Measurements from ENCODE around the gene FAM117A.

The FAM117A gene

DNA sequence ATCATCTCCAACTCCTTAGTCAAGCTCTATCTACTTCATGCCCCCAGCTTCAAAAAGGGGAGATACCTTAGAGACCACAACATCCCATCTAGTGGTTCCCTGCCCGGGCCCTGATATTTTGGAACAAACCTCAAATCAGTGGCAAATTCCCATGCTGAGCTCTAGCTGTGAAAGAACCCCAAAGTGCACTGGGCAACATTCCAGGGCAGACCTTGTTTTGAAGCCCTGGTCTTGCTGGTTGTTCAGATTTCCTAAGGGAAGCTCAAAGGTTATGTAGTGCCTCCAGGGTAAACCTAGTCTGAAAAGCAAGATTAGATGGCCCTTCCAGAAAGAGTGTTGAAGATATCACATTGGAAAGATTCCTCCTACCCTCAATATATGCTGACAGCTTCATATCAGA lies 16.3 kb downstream of the FAM117A start:
- no peak overlapping the region for H3K27ac ChIP-seq (ENCODE audit: low read length)
- no peak overlapping the region for H3K4me3 ChIP-seq (ENCODE audit: low read length)
- H3K9me3 ChIP-seq (ENCODE audit: control insufficient read depth, low read depth, low read length), result no peaks in the 10 kb centered on the region
- no peaks in the 10 kb centered on the region for H3K27me3 ChIP-seq (ENCODE audit: control insufficient read depth, insufficient read depth, low read length)
- no peak overlapping the region for H3K9ac ChIP-seq (ENCODE audit: low read length)
- H3K4me1 ChIP-seq (ENCODE audit: control insufficient read depth, low read depth, low read length), result no peaks in the 10 kb centered on the region
- peaks cover 11% of the 10 kb centered on the region for H3K36me3 ChIP-seq (ENCODE audit: control insufficient read depth, low read depth, low read length)

- Histone ChIP-seq H3K9me3 (ENCODE audit: control insufficient read depth, low read depth, low read length) (no peaks in the 10 kb centered on the region), H3K27me3 (ENCODE audit: control insufficient read depth, insufficient read depth, low read length) (no peaks in the 10 kb centered on the region), H3K36me3 (ENCODE audit: control insufficient read depth, low read depth, low read length) (peaks cover 11% of the 10 kb centered on the region), H3K4me1 (ENCODE audit: control insufficient read depth, low read depth, low read length) (no peaks in the 10 kb centered on the region), H3K9ac (ENCODE audit: low read length) (no peak overlapping the region), H3K4me3 (ENCODE audit: low read length) (no peak overlapping the region), H3K27ac (ENCODE audit: low read length) (no peak overlapping the region)
Measured at GRCh38 chr17:49746791-49747490, 17.0 kb downstream of the FAM117A start.

GRCh38 chr17:49745175-49746139 lies 18.5 kb downstream of the FAM117A start:
- no peak overlapping the region for H3K9ac ChIP-seq (ENCODE audit: low read length)

DNA sequence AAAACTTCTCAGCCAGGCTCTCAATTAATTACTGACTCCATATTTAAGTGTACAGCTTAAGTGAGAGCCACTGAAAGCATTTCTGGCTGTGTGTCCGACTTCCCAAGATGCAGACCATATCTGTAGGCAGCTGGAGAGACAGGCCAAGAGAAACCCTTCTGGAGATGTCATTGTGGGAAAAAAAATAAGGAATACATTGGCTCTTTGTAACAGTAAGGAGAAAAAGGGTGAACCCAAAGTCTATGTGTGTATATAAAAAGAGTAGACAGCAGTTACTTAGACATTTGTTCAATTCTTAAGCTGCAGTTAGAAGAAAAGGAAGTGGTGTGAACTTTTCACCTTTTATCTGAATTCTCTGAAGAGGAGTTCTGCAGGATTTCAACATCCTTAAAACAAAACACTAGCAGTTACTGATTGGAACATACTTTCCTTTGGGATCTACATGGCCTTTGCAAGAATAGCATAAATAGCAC lies 21.7 kb downstream of the FAM117A start:
- Histone ChIP-seq H3K36me3 (ENCODE audit: control insufficient read depth, low read depth, low read length) (no peaks in the 10 kb centered on the region), H3K4me3 (ENCODE audit: low read length) (no peak overlapping the region), H3K9ac (ENCODE audit: low read length) (no peak overlapping the region), H3K9me3 (ENCODE audit: control insufficient read depth, low read depth, low read length) (no peaks in the 10 kb centered on the region), H3K27ac (ENCODE audit: low read length) (no peak overlapping the region), H3K4me1 (ENCODE audit: control insufficient read depth, low read depth, low read length) (no peaks in the 10 kb centered on the region), H3K27me3 (ENCODE audit: control insufficient read depth, insufficient read depth, low read length) (no peaks in the 10 kb centered on the region)

More at GRCh38 chr17:49745175-49746139, 18.5 kb downstream of the FAM117A start:
- H3K36me3 ChIP-seq (ENCODE audit: control insufficient read depth, low read depth, low read length), result peaks cover 11% of the 10 kb centered on the region
- no peaks in the 10 kb centered on the region for H3K4me1 ChIP-seq (ENCODE audit: control insufficient read depth, low read depth, low read length)
- no peak overlapping the region for H3K4me3 ChIP-seq (ENCODE audit: low read length)
- H3K27ac ChIP-seq (ENCODE audit: low read length), result no peak overlapping the region
- H3K9me3 ChIP-seq (ENCODE audit: control insufficient read depth, low read depth, low read length), result no peaks in the 10 kb centered on the region
- no peaks in the 10 kb centered on the region for H3K27me3 ChIP-seq (ENCODE audit: control insufficient read depth, insufficient read depth, low read length)

DNA sequence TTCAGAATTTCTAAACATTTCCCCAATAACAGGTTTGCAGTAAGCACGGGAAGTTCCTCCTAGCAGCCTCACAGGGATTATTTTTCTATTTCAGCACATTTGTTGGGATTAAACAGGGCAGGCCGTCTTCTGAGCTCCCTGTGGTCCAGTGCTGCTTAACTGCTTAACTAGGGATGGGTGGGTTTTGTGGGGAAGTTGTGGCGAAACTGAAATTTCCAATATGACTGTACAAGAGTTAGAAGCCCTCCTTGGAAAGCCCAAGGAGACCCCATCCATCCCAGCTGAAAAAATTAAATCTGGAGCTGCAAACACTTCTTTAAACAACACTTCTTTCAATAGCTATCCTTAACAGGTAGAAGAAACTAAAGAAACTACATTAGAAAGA lies 22.2 kb downstream of the FAM117A start:
- no peaks in the 10 kb centered on the region for H3K27me3 ChIP-seq (ENCODE audit: control insufficient read depth, insufficient read depth, low read length)
- H3K4me1 ChIP-seq (ENCODE audit: control insufficient read depth, low read depth, low read length), result no peaks in the 10 kb centered on the region
- H3K27ac ChIP-seq (ENCODE audit: low read length), result no peak overlapping the region
- no peaks in the 10 kb centered on the region for H3K9me3 ChIP-seq (ENCODE audit: control insufficient read depth, low read depth, low read length)
- no peaks in the 10 kb centered on the region for H3K36me3 ChIP-seq (ENCODE audit: control insufficient read depth, low read depth, low read length)
- no peak overlapping the region for H3K9ac ChIP-seq (ENCODE audit: low read length)
- H3K4me3 ChIP-seq (ENCODE audit: low read length), result no peak overlapping the region

GRCh38 chr17:49741009-49741691 lies 22.8 kb downstream of the FAM117A start:
- no peak overlapping the region for H3K27ac ChIP-seq (ENCODE audit: low read length)
- no peaks in the 10 kb centered on the region for H3K27me3 ChIP-seq (ENCODE audit: control insufficient read depth, insufficient read depth, low read length)
- no peaks in the 10 kb centered on the region for H3K9me3 ChIP-seq (ENCODE audit: control insufficient read depth, low read depth, low read length)
- no peaks in the 10 kb centered on the region for H3K4me1 ChIP-seq (ENCODE audit: control insufficient read depth, low read depth, low read length)
- no peak overlapping the region for H3K9ac ChIP-seq (ENCODE audit: low read length)
- H3K36me3 ChIP-seq (ENCODE audit: control insufficient read depth, low read depth, low read length), result no peaks in the 10 kb centered on the region
- H3K4me3 ChIP-seq (ENCODE audit: low read length), result no peak overlapping the region

GRCh38 chr17:49739641-49740271 lies 24.2 kb downstream of the FAM117A start:
- H3K4me3 ChIP-seq (ENCODE audit: low read length), result no peak overlapping the region
- H3K36me3 ChIP-seq (ENCODE audit: control insufficient read depth, low read depth, low read length), result no peaks in the 10 kb centered on the region
- no peaks in the 10 kb centered on the region for H3K27me3 ChIP-seq (ENCODE audit: control insufficient read depth, insufficient read depth, low read length)
- no peaks in the 10 kb centered on the region for H3K9me3 ChIP-seq (ENCODE audit: control insufficient read depth, low read depth, low read length)
- H3K4me1 ChIP-seq (ENCODE audit: control insufficient read depth, low read depth, low read length), result no peaks in the 10 kb centered on the region
- H3K9ac ChIP-seq (ENCODE audit: low read length), result no peak overlapping the region
- no peak overlapping the region for H3K27ac ChIP-seq (ENCODE audit: low read length)

DNA sequence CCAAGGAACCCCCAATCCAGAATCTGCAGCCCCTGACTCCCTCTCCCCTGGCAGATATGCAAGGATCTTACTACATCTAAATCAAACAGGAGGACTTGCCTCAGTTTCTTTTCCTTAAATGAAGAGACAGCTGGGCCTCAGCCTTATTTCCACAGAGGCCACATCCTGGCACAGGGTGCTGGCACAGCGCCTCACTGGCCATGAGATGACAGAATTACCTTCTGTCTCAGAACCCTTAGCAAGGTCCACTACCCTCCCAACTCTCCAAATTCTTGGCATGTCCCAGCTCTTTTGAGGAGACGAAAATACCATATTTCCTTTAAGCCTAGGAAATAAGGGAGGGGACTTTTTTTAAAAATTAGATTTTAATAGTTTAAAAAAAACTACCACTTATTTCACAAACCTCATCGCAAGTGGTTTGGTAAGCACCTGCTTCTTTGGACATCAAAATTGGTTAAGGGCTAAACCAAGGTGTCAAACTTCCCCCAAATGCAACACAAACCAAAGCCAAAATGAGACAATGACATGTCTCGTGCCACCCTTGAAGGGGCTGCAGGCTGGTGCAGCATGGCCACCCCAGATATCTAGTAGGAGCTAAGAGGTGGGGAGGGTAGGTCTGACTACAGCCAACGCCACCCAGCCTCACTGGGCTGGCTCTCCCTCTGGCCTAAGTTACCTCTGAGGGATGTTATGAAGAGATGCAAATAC lies 25.3 kb downstream of the FAM117A start:
- Histone ChIP-seq H3K27ac (ENCODE audit: low read length) (no peak overlapping the region), H3K36me3 (ENCODE audit: control insufficient read depth, low read depth, low read length) (no peaks in the 10 kb centered on the region), H3K9ac (ENCODE audit: low read length) (no peak overlapping the region), H3K27me3 (ENCODE audit: control insufficient read depth, insufficient read depth, low read length) (no peaks in the 10 kb centered on the region), H3K4me1 (ENCODE audit: control insufficient read depth, low read depth, low read length) (no peaks in the 10 kb centered on the region), H3K9me3 (ENCODE audit: control insufficient read depth, low read depth, low read length) (no peaks in the 10 kb centered on the region), H3K4me3 (ENCODE audit: low read length) (no peak overlapping the region)

GRCh38 chr17:49734515-49735490 lies 29.1 kb downstream of the FAM117A start:
- Histone ChIP-seq H3K27ac (ENCODE audit: low read length) (no peak overlapping the region), H3K4me3 (ENCODE audit: low read length) (no peak overlapping the region), H3K9me3 (ENCODE audit: control insufficient read depth, low read depth, low read length) (no peaks in the 10 kb centered on the region), H3K36me3 (ENCODE audit: control insufficient read depth, low read depth, low read length) (peaks cover 4% of the 10 kb centered on the region), H3K27me3 (ENCODE audit: control insufficient read depth, insufficient read depth, low read length) (no peaks in the 10 kb centered on the region), H3K9ac (ENCODE audit: low read length) (no peak overlapping the region), H3K4me1 (ENCODE audit: control insufficient read depth, low read depth, low read length) (no peaks in the 10 kb centered on the region)

- no peak overlapping the region for H3K27ac ChIP-seq (ENCODE audit: low read length)
- no peaks in the 10 kb centered on the region for H3K9me3 ChIP-seq (ENCODE audit: control insufficient read depth, low read depth, low read length)
- no peak overlapping the region for H3K4me3 ChIP-seq (ENCODE audit: low read length)
- no peaks in the 10 kb centered on the region for H3K27me3 ChIP-seq (ENCODE audit: control insufficient read depth, insufficient read depth, low read length)
- H3K9ac ChIP-seq (ENCODE audit: low read length), result no peak overlapping the region
- no peaks in the 10 kb centered on the region for H3K4me1 ChIP-seq (ENCODE audit: control insufficient read depth, low read depth, low read length)
- peaks cover 4% of the 10 kb centered on the region for H3K36me3 ChIP-seq (ENCODE audit: control insufficient read depth, low read depth, low read length)
Measured at GRCh38 chr17:49731435-49731831, 32.5 kb downstream of the FAM117A start.

All from iPS-18a (cell line).